ENCODE measurements around the gene RAB7B.

DNA sequence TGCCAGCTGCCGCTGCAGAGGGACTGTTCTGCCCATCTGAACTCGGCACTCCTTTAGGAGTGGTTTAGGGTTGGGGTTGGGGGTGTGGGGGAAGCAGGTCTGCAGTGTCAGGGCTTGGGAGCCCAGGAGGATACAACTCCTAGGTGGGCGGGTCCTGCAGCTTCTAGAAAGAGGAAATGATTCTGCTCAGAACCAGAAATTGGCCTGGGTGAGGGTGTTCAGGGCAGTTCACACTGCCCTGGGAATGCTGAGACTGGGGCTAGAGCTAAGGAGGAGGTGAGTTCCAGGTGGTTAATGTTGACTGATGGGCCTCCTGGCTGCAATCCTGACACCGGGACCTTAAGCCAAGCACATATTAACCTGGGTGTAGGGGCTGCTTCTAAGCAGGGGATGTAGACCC lies 55.2 kb downstream of the RAB7B start:
- TF ChIP-seq RAD21 (CRISPR knock-in tag; IDR thresholded peaks at IDR 0.05) (no peak), ZSCAN22 (CRISPR knock-in tag; IDR thresholded peaks at IDR 0.05) (no peak), ZSCAN25 (CRISPR knock-in tag; IDR thresholded peaks at IDR 0.05) (no peak), PHF8 (CRISPR knock-in tag; IDR thresholded peaks at IDR 0.05) (no peak), CTCF (CRISPR knock-in tag; IDR thresholded peaks at IDR 0.05) (no peak), NFYB (CRISPR knock-in tag; IDR thresholded peaks at IDR 0.05) (no peak), TBP (CRISPR knock-in tag; IDR thresholded peaks at IDR 0.05) (no peak)
